Hepatocyte (in vitro differentiated cells): ENCODE data around the gene BIVM. TPM values are rescaled to one million over a fixed set of nuclear protein-coding genes. Genes with fewer than 3 reads are reported as not detected.

Experiments
- DNase-seq: peaks from one replicate; pipeline ENCODE4 v3.0.0-alpha.2; 2016; ENCODE audit warnings: low spot score
- H2AFZ ChIP-seq: fragments of 200-600 bp; sonication (generic); 2 replicates; pipeline ENCODE4 v1.6.0; 2016; ENCODE audit warnings: antibody characterized with exemption, mild to moderate bottlenecking
- H3K27ac ChIP-seq: fragments of 200-600 bp; sonication (generic); 2 replicates; pipeline ENCODE4 v1.5.1; 2016; ENCODE audit warnings: mild to moderate bottlenecking
- H3K27me3 ChIP-seq: fragments of 200-600 bp; sonication (generic); 2 replicates; pipeline ENCODE4 v1.6.1; 2016
- H3K36me3 ChIP-seq: fragments of 200-600 bp; sonication (generic); replicated peaks from 2 replicates; pipeline ENCODE4 v1.5.1; 2016; ENCODE audit warnings: low read depth; ENCODE audit not compliant: insufficient read depth
- H3K4me1 ChIP-seq: fragments of 200-600 bp; sonication (generic); 2 replicates; pipeline ENCODE4 v1.5.1; 2016; ENCODE audit warnings: mild to moderate bottlenecking, moderate library complexity; ENCODE audit not compliant: insufficient read depth
- H3K4me2 ChIP-seq: fragments of 200-600 bp; sonication (generic); 2 replicates; pipeline ENCODE4 v1.6.0; 2016
- H3K4me3 ChIP-seq: fragments of 200-600 bp; sonication (generic); 2 replicates; pipeline ENCODE4 v1.5.1; 2016; ENCODE audit warnings: mild to moderate bottlenecking
- H3K79me2 ChIP-seq: fragments of 200-600 bp; sonication (generic); 2 replicates; pipeline ENCODE4 v1.6.0; 2017; ENCODE audit warnings: mild to moderate bottlenecking
- H3K9me2 ChIP-seq: fragments of 200-600 bp; sonication (generic); replicated peaks from 2 replicates; pipeline ENCODE4 v1.6.0; 2017; ENCODE audit warnings: mild to moderate bottlenecking; ENCODE audit not compliant: insufficient read depth
- H3K9me3 ChIP-seq: fragments of 200-600 bp; sonication (generic); 2 replicates; pipeline ENCODE4 v1.5.1; 2016; ENCODE audit warnings: low read depth, mild to moderate bottlenecking
- H4K20me1 ChIP-seq: fragments of 200-600 bp; sonication (generic); 2 replicates; pipeline ENCODE4 v1.6.0; 2016; ENCODE audit warnings: mild to moderate bottlenecking; ENCODE audit not compliant: insufficient read depth, poor library complexity, severe bottlenecking
- EZH2 ChIP-seq: fragments of 200-600 bp; sonication (generic); IDR thresholded peaks from 2 replicates; pipeline ENCODE4 v1.6.1; 2016; ENCODE audit warnings: antibody characterized with exemption, mild to moderate bottlenecking, borderline replicate concordance
- EZH2phosphoT487 ChIP-seq: fragments of 200-600 bp; sonication (generic); IDR thresholded peaks from one replicate; pipeline ENCODE4 v1.6.1; 2018; ENCODE audit warnings: antibody characterized with exemption, mild to moderate bottlenecking, low read depth, moderate library complexity; ENCODE audit not compliant: unreplicated experiment, severe bottlenecking
- whole genome bisulfite sequencing: methylation state at CpG from one replicate; pipeline ENCODE4 v1.1.6; 2016; ENCODE audit warnings: low lambda C conversion rate; ENCODE audit errors: missing lambda C conversion rate; 5-methylcytosine and 5-hydroxymethylcytosine counted together
- polyA plus RNA-seq: library from polyadenylated mRNA; unstranded; fragments of >200 nt; fragmentation: Nextera tagmentation; extraction: Ambion mirVana; gene quantifications from 2 replicates; pipeline ENCODE4 v1.2.1, GENCODE V29; 2016
- total RNA-seq: library from RNA; depleted of rRNA; stranded (reverse); fragments of >200 nt; gene quantifications from 2 replicates; pipeline ENCODE4 v1.2.3, GENCODE V29; 2014
- TF ChIP-seq, protein P1 (sequence below): fragments of 200-600 bp; sonication (generic); IDR thresholded peaks from 2 replicates; pipeline ENCODE4 v1.5.1; 2016; ENCODE audit warnings: antibody characterized with exemption, mild to moderate bottlenecking; ENCODE audit not compliant: poor library complexity

The BIVM gene
- total and polyA plus RNA-seq, 2 experiments from 2014 or later = 10.7 to 33.5 TPM

DNA sequence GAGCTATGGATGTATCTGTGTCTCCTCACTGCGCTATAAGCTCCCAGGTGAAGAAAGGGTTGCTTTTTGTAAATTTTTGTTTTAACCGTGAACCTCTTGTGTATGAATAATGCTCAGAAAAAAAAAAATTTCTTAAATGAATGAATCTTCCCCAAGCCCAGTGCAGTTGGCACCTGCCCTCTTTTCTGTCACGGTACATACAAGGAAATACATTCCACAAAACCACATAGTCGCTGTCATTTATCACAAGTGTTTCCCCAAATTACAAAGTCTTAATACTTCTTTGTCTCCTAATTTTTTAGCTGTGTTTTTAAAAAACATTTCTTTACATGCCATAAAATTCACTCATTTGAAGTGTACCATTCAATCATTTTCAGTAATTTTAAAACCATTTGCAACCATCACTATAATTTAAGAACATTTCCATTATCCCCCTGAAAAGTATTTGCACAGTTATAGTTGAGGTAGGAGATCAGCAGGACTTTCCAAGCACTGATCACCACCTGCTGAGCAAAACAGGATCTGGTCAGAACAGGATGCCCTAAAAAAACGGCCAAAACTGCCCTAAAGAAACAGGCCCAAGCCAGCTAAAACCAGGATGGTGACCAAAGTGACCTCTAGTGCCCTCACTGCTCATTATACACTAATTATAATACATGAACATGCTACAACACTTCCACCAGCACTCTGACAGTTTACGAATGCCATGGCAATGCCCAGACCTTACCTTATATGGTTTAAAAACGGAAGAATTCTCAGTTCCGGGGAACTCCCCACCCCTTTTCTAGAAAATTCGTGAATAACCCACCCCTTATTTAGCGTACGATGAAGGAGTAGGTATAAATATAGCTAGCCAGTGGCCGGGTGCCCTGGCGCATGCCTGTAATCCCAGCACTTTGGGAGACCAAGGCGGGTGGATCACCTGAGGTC is 24.1 kb upstream of the BIVM start:
- Histone ChIP-seq H3K4me3 (no peak overlapping the region), H3K4me1 (peaks cover 13% of the 10 kb centered on the region), H3K9me2 (no peaks in the 10 kb centered on the region), H2AFZ (peak overlapping the region; percentile 99), H3K27ac (no peak overlapping the region), H3K79me2 (peaks cover 12% of the 10 kb centered on the region), H3K27me3 (no peaks in the 10 kb centered on the region), H4K20me1 (no peaks in the 10 kb centered on the region), H3K36me3 (no peaks in the 10 kb centered on the region), H3K9me3 (no peaks in the 10 kb centered on the region), H3K4me2 (no peak overlapping the region)
- WGBS = 96% methylated on average over 14 of the region's 14 CpGs
- DNase-seq = no peak
- TF ChIP-seq, protein P1, sequence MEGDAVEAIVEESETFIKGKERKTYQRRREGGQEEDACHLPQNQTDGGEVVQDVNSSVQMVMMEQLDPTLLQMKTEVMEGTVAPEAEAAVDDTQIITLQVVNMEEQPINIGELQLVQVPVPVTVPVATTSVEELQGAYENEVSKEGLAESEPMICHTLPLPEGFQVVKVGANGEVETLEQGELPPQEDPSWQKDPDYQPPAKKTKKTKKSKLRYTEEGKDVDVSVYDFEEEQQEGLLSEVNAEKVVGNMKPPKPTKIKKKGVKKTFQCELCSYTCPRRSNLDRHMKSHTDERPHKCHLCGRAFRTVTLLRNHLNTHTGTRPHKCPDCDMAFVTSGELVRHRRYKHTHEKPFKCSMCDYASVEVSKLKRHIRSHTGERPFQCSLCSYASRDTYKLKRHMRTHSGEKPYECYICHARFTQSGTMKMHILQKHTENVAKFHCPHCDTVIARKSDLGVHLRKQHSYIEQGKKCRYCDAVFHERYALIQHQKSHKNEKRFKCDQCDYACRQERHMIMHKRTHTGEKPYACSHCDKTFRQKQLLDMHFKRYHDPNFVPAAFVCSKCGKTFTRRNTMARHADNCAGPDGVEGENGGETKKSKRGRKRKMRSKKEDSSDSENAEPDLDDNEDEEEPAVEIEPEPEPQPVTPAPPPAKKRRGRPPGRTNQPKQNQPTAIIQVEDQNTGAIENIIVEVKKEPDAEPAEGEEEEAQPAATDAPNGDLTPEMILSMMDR = no peak
- TF ChIP-seq EZH2 = no peak
- TF ChIP-seq EZH2phosphoT487 = no peak

DNA sequence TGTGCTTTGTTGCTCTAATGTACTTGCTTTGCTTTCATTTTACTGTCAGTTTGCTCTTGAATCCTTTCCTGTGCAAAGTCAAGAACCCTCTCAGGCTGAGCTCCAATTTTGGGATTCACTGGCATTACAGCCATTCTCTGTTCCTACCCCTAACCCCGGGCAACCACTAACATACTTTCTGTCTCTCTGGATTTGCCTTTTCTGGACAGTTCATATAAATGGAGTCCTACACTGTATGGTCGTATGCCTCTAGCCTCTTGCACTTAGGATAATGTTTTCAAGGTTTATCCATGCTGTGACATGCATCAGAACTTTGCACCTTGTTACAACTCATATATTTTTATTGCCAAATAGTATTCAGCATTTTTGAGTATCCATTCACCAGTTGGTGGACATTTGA is 22.6 kb upstream of the BIVM start:
- 90% methylated on average over 2 of the region's 2 CpGs for WGBS
- Histone ChIP-seq H3K4me3 (no peak overlapping the region), H2AFZ (no peak overlapping the region), H3K27ac (no peak overlapping the region), H3K79me2 (peaks cover 12% of the 10 kb centered on the region), H4K20me1 (no peaks in the 10 kb centered on the region), H3K4me1 (peaks cover 5% of the 10 kb centered on the region), H3K36me3 (no peaks in the 10 kb centered on the region), H3K9me3 (no peaks in the 10 kb centered on the region), H3K27me3 (no peaks in the 10 kb centered on the region), H3K4me2 (no peak overlapping the region), H3K9me2 (no peaks in the 10 kb centered on the region)
- no peak for DNase-seq
- TF ChIP-seq, protein P1 = no peak
- no peak for TF ChIP-seq EZH2
- no peak for TF ChIP-seq EZH2phosphoT487

DNA sequence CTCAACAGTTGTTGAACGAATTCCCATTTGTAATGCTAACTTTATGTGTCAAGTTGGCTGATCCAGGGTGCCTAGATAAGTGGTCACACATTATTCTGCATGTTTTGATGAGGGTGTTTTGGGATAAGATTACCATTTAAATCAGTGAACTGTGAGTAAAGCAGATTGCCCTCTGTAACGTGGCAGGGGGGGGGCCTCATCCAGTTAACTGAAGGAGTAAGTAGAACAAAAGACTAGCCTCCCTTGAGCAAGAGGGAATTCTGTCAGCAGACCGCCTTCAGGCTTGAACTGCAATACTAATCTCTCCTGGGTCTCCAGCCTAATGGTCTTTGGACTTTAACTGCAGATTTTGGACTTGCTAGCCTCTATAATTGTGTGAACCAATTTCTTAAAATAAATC is 21.2 kb upstream of the BIVM start:
- WGBS = 83% methylated on average over 3 of the region's 3 CpGs
- H3K79me2 ChIP-seq = peaks cover 2% of the 10 kb centered on the region
- no peak overlapping the region for H3K4me3 ChIP-seq
- H3K27me3 ChIP-seq = no peaks in the 10 kb centered on the region
- no peak overlapping the region for H3K4me2 ChIP-seq
- no peaks in the 10 kb centered on the region for H3K9me2 ChIP-seq
- H4K20me1 ChIP-seq = no peaks in the 10 kb centered on the region
- TF ChIP-seq, protein P1 = no peak
- TF ChIP-seq EZH2 (no peak), EZH2phosphoT487 (no peak)
- peaks cover 1% of the 10 kb centered on the region for H3K4me1 ChIP-seq
- no peaks in the 10 kb centered on the region for H3K36me3 ChIP-seq
- DNase-seq = no peak
- no peak overlapping the region for H2AFZ ChIP-seq
- H3K27ac ChIP-seq = no peak overlapping the region
- no peaks in the 10 kb centered on the region for H3K9me3 ChIP-seq
